ENCODE measurements around the gene SKI.

DNA sequence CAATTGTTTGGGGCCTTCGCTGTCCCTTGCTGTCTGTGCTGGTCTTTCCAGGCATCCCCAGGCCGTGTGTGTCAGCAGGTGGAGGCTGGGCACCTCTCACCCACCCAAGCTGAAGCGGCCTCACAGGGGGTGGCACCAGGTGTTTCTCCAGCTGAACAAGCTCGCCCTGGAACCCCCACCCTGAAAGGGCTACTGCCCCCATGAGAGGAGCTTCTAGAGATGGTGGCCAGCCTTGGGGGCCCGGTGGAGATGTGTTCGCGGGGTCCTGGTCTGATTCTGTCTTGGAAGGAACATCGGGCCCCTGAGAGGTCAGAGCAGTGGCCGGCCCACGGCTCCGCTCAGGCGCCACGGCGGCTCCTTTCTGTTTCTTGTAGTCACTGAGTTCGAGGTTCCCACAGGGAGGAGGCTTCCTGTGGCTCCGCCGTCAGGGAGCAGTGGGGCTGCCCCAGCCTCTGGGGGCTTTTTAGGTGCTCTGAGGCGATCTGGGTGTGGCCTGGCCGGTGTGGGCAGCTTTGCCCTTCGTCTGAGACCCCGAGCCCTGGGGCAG is 46.9 kb downstream of the SKI start:
- TF ChIP-seq, protein P1, sequence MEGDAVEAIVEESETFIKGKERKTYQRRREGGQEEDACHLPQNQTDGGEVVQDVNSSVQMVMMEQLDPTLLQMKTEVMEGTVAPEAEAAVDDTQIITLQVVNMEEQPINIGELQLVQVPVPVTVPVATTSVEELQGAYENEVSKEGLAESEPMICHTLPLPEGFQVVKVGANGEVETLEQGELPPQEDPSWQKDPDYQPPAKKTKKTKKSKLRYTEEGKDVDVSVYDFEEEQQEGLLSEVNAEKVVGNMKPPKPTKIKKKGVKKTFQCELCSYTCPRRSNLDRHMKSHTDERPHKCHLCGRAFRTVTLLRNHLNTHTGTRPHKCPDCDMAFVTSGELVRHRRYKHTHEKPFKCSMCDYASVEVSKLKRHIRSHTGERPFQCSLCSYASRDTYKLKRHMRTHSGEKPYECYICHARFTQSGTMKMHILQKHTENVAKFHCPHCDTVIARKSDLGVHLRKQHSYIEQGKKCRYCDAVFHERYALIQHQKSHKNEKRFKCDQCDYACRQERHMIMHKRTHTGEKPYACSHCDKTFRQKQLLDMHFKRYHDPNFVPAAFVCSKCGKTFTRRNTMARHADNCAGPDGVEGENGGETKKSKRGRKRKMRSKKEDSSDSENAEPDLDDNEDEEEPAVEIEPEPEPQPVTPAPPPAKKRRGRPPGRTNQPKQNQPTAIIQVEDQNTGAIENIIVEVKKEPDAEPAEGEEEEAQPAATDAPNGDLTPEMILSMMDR (conservative IDR thresholded peaks at IDR 0.05; ENCODE audit: low read depth, low read length), result no peak
- no peak for TF ChIP-seq EZH2phosphoT487 (IDR thresholded peaks at IDR 0.05; ENCODE audit: borderline replicate concordance, low read length)
- TF ChIP-seq EZH2 (IDR thresholded peaks at IDR 0.05; ENCODE audit: low read length, unreplicated experiment), result no peak
